Islet precursor cell (in vitro differentiated cells): ENCODE results near the gene PARM1.

Source experiments
- DNase-seq: peaks from one replicate; pipeline ENCODE4 v3.0.0-alpha.2; 2018

PARM1 gene

GRCh38 chr4:74932832-74933561 is at the start of gene PARM1:
Gene PARM1 (plus strand): TSS chr4:74933116. CDS start chr4:74933328, 212 bp downstream.
- DNase-seq, result peak; percentile 96

GRCh38 chr4:74884266-74884665 is 48.6 kb upstream of the PARM1 start:
- DNase-seq, result peak; percentile 71

GRCh38 chr4:74886484-74886883 is 46.4 kb upstream of the PARM1 start:
- peak; percentile 81 for DNase-seq

- DNase-seq, result no peak
Measured at GRCh38 chr4:74890341-74890740, 42.6 kb upstream of the PARM1 start.

- no peak for DNase-seq
Measured at GRCh38 chr4:74891037-74891436, 41.9 kb upstream of the PARM1 start.

- no peak for DNase-seq
Measured at GRCh38 chr4:74893171-74893570, 39.7 kb upstream of the PARM1 start.

- no peak for DNase-seq
Measured at GRCh38 chr4:74896595-74896994, 36.3 kb upstream of the PARM1 start.

GRCh38 chr4:74897386-74897785 is 35.5 kb upstream of the PARM1 start:
- no peak for DNase-seq

GRCh38 chr4:74900862-74901261 is 32.1 kb upstream of the PARM1 start:
- DNase-seq, result no peak

- DNase-seq, result no peak
Measured at GRCh38 chr4:74904509-74905065, 28.3 kb upstream of the PARM1 start.

- DNase-seq, result no peak
Measured at GRCh38 chr4:74906771-74907170, 26.1 kb upstream of the PARM1 start.

- DNase-seq, result no peak
Measured at GRCh38 chr4:74919783-74920182, 13.1 kb upstream of the PARM1 start.

- no peak for DNase-seq
Measured at GRCh38 chr4:74920704-74921103, 12.2 kb upstream of the PARM1 start.

GRCh38 chr4:74921490-74921889 is 11.4 kb upstream of the PARM1 start:
- DNase-seq, result no peak

- DNase-seq, result no peak
Measured at GRCh38 chr4:74926007-74926406, 6.9 kb upstream of the PARM1 start.

- no peak for DNase-seq
Measured at GRCh38 chr4:74930162-74930561, 2.8 kb upstream of the PARM1 start.

GRCh38 chr4:74931376-74931775 is 1.5 kb upstream of the PARM1 start:
- DNase-seq, result no peak

- DNase-seq, result no peak
Measured at GRCh38 chr4:74932010-74932409, 906 bp upstream of the PARM1 start.

- no peak for DNase-seq
Measured at GRCh38 chr4:74933562-74934015, 673 bp downstream of the PARM1 start.

GRCh38 chr4:74934016-74934831 is 1.3 kb downstream of the PARM1 start:
- DNase-seq, result peak; percentile 58

- no peak for DNase-seq
Measured at GRCh38 chr4:74934888-74935287, 2.0 kb downstream of the PARM1 start.

- DNase-seq, result no peak
Measured at GRCh38 chr4:74941123-74941522, 8.2 kb downstream of the PARM1 start.

- DNase-seq, result no peak
Measured at GRCh38 chr4:74942251-74942917, 9.5 kb downstream of the PARM1 start.
